ENCODE data around the gene LRP1B. TPM values are rescaled to one million over a fixed set of nuclear protein-coding genes. Genes with fewer than 3 reads are reported as not detected.

The LRP1B gene
- total RNA-seq, 1 experiment from 2014 or later, result 0.17 TPM

DNA sequence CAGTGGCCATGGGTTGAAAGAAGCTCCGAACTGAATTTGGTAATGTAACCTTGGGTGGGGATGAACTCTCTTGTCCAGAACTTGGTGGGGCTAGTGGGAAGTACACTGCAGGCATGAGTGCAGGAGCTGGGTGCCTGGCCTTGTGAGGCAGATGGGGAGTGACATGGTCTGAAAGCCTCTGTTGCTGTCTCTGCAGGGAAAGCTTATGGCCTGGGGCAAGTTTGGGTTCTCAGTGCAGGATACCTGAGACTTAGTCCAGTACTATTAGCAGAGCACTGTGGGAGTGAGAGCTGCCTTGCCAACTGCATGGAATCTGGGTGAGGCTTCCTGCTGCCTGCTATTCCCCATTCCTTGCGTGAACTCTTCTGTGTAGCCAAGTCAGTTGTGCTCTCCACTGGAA lies 1729.8 kb downstream of the LRP1B start:
- Histone ChIP-seq H3K36me3 (replicated peaks; ENCODE audit: control insufficient read depth, insufficient read depth, low read length) (no peaks in the 10 kb centered on the region), H3K27me3 (ENCODE audit: control insufficient read depth, insufficient read depth, low read length) (no peaks in the 10 kb centered on the region), H3K4me3 (ENCODE audit: insufficient read depth, low read depth, low read length) (no peak overlapping the region)
- no peak for DNase-seq

DNA sequence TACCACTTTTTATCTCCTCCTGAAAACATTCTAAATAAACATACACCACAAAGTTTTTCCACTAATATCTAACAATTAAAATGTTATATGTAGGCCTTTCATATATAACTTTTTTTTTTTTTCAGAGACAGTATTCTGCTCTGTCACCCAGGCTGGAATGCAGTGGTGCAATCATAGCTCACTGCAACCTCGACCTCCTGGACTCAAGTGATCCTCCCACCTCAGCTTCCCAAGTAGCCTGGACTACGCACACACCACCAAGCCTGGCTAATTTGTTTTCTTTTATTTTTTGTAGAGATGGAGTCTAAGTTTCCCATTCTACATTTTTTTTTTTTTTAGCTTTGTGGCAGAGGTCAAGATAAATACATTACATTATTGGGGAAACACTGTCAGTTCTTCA lies 1738.0 kb downstream of the LRP1B start:
- Histone ChIP-seq H3K27me3 (ENCODE audit: control insufficient read depth, insufficient read depth, low read length) (no peaks in the 10 kb centered on the region), H3K4me3 (ENCODE audit: insufficient read depth, low read depth, low read length) (no peak overlapping the region), H3K36me3 (replicated peaks; ENCODE audit: control insufficient read depth, insufficient read depth, low read length) (no peaks in the 10 kb centered on the region)
- no peak for DNase-seq

DNA sequence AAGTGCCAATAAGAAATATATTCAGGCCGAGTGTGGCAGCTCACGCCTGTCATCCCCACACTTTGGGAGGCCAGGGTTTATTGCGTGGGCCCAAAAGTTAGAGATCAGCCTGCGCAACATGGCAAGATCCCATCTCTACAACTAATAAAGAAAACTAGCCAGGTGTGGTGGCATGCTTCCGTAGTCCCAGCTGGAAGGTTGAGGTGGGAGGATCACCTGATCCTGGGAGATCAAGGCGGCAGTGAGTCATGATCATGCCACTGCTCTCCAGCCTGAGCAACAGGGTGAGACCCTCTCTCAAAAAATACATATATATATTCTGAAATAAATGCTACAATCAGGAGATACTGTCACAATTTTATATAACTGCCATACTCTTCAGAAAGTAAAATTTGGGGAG lies 1745.9 kb downstream of the LRP1B start:
- Histone ChIP-seq H3K36me3 (replicated peaks; ENCODE audit: control insufficient read depth, insufficient read depth, low read length) (no peaks in the 10 kb centered on the region), H3K4me3 (ENCODE audit: insufficient read depth, low read depth, low read length) (no peak overlapping the region), H3K27me3 (ENCODE audit: control insufficient read depth, insufficient read depth, low read length) (no peaks in the 10 kb centered on the region)
- no peak for DNase-seq

DNA sequence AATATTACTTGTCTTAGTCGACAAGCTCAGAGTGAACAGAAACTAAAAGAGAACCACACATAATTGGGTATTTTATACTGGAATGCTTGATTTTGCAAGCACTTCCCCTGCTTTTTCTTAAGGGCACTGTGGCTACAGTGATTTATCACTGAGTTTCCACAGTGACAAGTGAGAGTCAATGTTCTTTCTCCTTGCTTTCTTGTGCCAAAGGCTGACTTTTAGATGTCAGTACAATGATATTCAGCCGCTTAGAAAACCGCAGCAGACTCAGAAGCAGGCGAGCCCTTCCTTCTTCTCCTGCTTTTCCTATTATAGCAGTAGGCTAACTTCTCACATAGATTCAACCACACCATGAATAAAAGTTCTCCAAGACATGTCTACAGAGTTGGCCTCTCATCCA lies 1747.0 kb downstream of the LRP1B start:
- DNase-seq, result no peak
- no peak overlapping the region for H3K4me3 ChIP-seq (ENCODE audit: insufficient read depth, low read depth, low read length)
- H3K27me3 ChIP-seq (ENCODE audit: control insufficient read depth, insufficient read depth, low read length), result no peaks in the 10 kb centered on the region
- no peaks in the 10 kb centered on the region for H3K36me3 ChIP-seq (replicated peaks; ENCODE audit: control insufficient read depth, insufficient read depth, low read length)

DNA sequence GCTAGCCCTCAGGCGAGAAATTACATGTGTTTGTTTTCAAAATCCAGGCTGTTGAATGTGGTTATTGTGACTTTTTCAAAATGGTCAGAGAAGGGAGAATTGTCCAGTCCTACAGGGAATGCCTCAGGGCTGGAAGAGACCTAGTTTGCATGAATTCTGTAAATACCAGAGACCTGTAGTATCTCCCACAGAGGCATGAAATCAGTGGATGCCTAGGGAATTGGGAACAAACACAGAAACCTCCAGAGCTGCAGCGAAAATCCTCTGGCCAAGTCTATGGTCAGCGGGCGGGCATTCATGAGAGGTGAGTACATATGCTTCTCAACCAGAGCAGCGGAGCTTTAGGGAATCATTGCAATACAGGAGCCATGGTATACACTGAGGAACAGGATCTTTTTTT lies 1754.1 kb downstream of the LRP1B start:
- H3K27me3 ChIP-seq (ENCODE audit: control insufficient read depth, insufficient read depth, low read length), result no peaks in the 10 kb centered on the region
- H3K36me3 ChIP-seq (replicated peaks; ENCODE audit: control insufficient read depth, insufficient read depth, low read length), result no peaks in the 10 kb centered on the region
- DNase-seq, result no peak
- no peak overlapping the region for H3K4me3 ChIP-seq (ENCODE audit: insufficient read depth, low read depth, low read length)

DNA sequence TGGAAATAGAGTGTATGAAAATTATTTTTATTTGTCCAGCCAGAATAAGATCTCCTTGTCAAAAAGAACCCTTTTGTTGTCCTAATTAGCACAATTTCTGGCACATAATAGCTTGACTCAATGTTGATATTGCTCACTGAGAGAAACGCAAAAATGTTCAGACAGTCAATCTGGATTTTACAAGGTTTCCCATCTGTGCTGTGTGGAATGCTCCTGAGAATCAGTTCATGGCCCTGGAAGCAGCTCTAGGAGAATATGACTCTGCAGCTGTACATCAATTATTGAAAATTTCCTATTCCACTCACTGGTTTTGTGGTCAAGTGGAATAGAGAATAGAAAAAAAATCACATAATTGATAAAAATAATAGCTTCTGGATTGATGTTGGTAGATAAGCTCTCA lies 1767.7 kb downstream of the LRP1B start:
- no peak for DNase-seq
- no peaks in the 10 kb centered on the region for H3K36me3 ChIP-seq (replicated peaks; ENCODE audit: control insufficient read depth, insufficient read depth, low read length)
- H3K4me3 ChIP-seq (ENCODE audit: insufficient read depth, low read depth, low read length), result no peak overlapping the region
- H3K27me3 ChIP-seq (ENCODE audit: control insufficient read depth, insufficient read depth, low read length), result no peaks in the 10 kb centered on the region

DNA sequence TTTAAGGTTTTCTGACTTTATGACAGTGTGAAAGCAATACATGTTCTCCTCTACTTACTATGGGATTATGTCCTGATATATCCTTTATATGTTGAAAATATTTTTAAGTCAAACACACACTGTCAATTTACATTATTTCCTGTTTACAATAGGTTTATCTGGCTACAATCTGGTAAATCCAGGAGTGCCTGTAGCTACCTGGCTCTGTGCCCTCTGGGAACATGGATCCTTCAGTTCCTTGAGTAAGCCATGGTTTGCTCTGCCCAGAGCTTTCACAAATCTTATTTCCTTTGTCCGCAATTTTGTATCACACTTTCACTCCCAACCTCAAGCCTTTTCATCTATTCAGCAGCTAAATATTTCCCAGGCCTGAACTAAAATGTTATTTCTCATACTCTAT lies 1768.5 kb downstream of the LRP1B start:
- no peak for DNase-seq
- Histone ChIP-seq H3K27me3 (ENCODE audit: control insufficient read depth, insufficient read depth, low read length) (no peaks in the 10 kb centered on the region), H3K36me3 (replicated peaks; ENCODE audit: control insufficient read depth, insufficient read depth, low read length) (no peaks in the 10 kb centered on the region), H3K4me3 (ENCODE audit: insufficient read depth, low read depth, low read length) (no peak overlapping the region)

DNA sequence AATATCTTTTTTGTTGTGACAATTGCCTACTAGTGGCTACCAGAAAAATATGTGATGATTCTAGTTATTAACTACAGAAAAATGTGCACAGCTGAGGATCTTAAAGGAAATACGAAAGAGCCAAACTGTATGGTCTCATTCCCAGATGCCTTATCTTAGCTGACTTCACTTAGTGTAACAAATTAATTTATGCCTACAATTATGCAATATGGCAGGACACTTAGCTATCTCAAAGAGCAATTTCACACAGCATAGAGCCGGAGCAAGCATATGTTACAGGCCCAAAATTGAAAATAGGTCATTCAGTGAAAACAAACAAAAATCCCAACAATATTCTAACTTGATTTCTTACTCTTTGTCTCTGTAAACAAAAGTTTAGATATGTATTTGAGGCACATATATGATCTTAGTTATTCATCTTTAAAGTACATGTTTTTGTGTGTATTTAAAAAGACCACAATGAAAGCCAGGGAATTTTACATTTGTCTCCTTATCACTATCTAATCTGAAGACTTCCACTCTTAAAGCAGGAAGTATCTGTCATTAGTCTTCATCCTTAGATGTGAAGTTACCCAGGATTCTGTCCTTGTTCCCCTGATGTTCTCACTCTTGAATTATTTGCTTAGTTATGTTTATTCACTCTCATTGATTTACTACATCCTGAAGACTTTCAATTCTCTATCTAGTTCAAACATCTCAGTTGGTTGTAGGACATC lies 1771.6 kb downstream of the LRP1B start:
- H3K4me3 ChIP-seq (ENCODE audit: insufficient read depth, low read depth, low read length), result no peak overlapping the region
- H3K27me3 ChIP-seq (ENCODE audit: control insufficient read depth, insufficient read depth, low read length), result no peaks in the 10 kb centered on the region
- H3K36me3 ChIP-seq (replicated peaks; ENCODE audit: control insufficient read depth, insufficient read depth, low read length), result no peaks in the 10 kb centered on the region
- no peak for DNase-seq

DNA sequence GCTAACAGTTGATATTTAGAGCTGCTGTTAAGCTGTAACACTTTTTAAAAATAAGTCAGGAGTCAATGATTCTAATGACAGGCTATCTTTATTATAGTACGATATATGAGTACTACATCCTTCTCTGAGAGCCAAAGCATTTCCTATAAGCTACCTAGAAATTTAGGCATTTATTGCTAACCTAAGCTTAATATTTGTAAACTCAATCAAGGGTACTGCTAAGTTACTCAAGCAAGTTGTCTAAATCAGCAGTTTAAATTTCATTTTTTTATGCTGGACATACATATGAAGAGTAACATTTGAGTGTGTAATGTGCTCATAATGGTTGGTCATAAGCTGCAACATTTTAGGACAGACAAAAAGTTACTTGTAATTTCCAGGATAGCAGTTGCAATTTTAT lies 1774.1 kb downstream of the LRP1B start:
- no peak overlapping the region for H3K4me3 ChIP-seq (ENCODE audit: insufficient read depth, low read depth, low read length)
- no peaks in the 10 kb centered on the region for H3K36me3 ChIP-seq (replicated peaks; ENCODE audit: control insufficient read depth, insufficient read depth, low read length)
- no peak for DNase-seq
- no peaks in the 10 kb centered on the region for H3K27me3 ChIP-seq (ENCODE audit: control insufficient read depth, insufficient read depth, low read length)

DNA sequence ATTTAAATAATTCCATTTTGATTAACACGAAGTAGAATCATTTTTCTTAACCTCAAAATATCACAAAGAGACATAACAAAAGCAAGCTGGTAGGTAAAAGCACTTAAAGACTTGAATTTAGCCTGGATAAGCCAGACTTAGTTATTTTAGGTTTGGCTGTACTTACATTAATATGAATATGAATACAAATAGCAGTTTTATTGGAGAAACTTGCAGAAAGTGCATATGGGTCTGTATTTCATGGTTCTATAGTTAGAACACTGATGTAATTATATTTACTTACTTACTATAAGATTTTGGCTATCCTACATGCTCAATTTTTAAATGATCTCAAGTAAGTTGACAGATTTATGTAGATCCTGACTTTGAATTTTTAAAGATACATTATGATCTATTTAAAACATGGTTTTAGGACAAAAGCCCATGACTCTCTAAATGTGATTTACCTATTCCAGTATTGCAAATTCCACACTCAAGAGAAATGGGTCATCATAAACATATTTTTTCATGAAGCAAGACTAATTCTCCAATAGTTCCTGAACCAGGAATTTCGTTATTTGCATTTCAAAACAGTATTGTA lies 1775.2 kb downstream of the LRP1B start:
- no peak overlapping the region for H3K4me3 ChIP-seq (ENCODE audit: insufficient read depth, low read depth, low read length)
- DNase-seq, result no peak
- no peaks in the 10 kb centered on the region for H3K27me3 ChIP-seq (ENCODE audit: control insufficient read depth, insufficient read depth, low read length)

DNA sequence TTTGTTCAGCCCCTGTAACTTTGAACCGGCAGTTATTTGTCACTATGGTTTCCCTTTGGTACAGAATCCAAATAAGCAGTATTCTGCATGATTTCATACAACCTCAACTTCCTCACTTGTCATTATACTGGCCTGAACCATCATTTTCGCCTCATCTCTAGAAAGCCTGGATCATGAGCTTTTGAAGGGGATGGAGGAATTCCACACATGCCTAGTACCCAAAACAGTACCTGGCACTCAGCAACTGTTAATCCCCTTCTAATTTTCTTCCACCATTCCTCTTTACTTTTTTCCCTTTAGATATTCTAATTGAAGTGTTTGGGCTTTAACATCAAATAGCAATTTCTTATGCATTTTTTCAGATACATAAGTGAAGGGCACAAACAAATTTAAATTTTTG lies 1776.3 kb downstream of the LRP1B start:
- no peak for DNase-seq
- H3K27me3 ChIP-seq (ENCODE audit: control insufficient read depth, insufficient read depth, low read length), result no peaks in the 10 kb centered on the region
- no peaks in the 10 kb centered on the region for H3K36me3 ChIP-seq (replicated peaks; ENCODE audit: control insufficient read depth, insufficient read depth, low read length)
- no peak overlapping the region for H3K4me3 ChIP-seq (ENCODE audit: insufficient read depth, low read depth, low read length)

More for the DNA sequence above, 1775.2 kb downstream of the LRP1B start:
- H3K36me3 ChIP-seq (replicated peaks; ENCODE audit: control insufficient read depth, insufficient read depth, low read length), result no peaks in the 10 kb centered on the region

DNA sequence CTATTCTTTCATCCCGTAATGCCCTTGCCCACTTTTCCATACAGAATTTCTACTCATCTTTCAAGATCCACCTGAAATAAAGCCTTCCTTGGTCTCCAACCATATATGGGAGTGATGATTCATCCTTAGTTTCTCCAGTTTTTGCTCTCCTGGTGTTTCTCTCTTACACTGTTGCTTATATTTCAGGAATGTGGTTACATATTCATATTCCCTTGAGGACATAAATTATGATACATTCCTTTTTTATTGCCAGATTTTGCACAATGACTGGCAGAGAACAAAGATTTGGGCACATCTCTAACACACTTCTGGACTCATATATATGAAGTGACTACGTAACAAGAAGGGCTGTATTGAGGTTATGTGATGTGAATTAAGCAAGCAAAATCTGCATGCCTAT lies 1777.3 kb downstream of the LRP1B start:
- no peak for DNase-seq
- H3K27me3 ChIP-seq (ENCODE audit: control insufficient read depth, insufficient read depth, low read length), result no peaks in the 10 kb centered on the region
- H3K4me3 ChIP-seq (ENCODE audit: insufficient read depth, low read depth, low read length), result no peak overlapping the region
- H3K36me3 ChIP-seq (replicated peaks; ENCODE audit: control insufficient read depth, insufficient read depth, low read length), result no peaks in the 10 kb centered on the region

DNA sequence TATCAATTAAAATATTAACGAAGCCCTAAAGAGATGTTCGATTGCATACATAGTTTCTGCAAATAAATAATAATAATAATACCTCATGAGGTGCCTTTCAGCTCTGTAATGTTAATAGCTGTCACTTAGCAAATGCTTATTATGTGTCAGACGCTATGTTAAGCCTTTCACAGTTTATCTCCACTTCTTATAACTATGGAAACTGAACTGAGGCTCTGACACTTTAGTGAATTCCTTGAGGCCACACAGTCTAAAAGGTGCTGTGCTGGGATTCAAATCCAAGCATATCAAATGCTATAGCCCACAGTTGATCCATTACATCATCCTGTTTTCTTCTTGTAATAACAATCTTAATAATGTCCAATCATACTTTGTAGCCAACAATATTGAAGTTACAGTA lies 1779.1 kb downstream of the LRP1B start:
- no peak for DNase-seq
- Histone ChIP-seq H3K4me3 (ENCODE audit: insufficient read depth, low read depth, low read length) (no peak overlapping the region), H3K27me3 (ENCODE audit: control insufficient read depth, insufficient read depth, low read length) (no peaks in the 10 kb centered on the region), H3K36me3 (replicated peaks; ENCODE audit: control insufficient read depth, insufficient read depth, low read length) (no peaks in the 10 kb centered on the region)

DNA sequence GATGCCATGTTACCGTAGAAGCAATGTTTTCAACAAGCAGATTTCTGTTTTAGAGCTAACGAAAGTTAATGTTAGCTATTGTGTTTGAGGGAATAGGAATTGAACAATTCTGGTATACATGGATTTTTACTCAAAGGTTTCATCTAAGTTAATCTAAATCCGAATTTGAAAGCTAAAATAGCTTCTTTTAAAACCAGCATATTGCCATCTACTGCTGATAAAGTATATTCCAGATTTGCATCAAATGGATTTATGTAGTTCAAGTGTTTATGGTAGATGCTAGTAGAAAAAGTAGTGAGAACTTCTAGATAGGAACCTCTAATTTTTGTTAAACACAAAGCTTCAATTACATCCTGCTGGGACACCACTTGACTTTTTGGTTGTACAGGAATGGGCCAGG lies 1781.1 kb downstream of the LRP1B start:
- Histone ChIP-seq H3K36me3 (replicated peaks; ENCODE audit: control insufficient read depth, insufficient read depth, low read length) (no peaks in the 10 kb centered on the region), H3K27me3 (ENCODE audit: control insufficient read depth, insufficient read depth, low read length) (no peaks in the 10 kb centered on the region), H3K4me3 (ENCODE audit: insufficient read depth, low read depth, low read length) (no peak overlapping the region)
- DNase-seq, result no peak

DNA sequence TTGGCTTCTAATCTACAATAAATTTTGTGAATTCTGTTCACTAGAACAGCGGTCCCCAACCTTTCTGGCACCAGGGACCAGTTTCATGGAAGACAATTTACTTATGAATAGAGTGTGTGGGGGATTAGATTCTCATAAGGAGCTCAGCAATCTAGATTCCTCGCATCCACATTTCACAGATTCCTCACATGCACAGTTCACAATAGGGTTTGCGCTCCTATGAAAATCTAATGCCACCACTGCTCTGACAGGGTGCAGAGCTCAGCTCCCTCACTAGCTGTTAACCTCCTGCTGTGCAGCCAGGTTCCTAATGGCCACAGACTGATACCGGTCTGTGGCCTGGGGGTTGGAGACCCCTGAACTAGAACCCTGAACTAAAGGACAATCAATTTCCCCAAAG lies 1782.0 kb downstream of the LRP1B start:
- DNase-seq, result no peak
- Histone ChIP-seq H3K27me3 (ENCODE audit: control insufficient read depth, insufficient read depth, low read length) (no peaks in the 10 kb centered on the region), H3K36me3 (replicated peaks; ENCODE audit: control insufficient read depth, insufficient read depth, low read length) (no peaks in the 10 kb centered on the region), H3K4me3 (ENCODE audit: insufficient read depth, low read depth, low read length) (no peak overlapping the region)

DNA sequence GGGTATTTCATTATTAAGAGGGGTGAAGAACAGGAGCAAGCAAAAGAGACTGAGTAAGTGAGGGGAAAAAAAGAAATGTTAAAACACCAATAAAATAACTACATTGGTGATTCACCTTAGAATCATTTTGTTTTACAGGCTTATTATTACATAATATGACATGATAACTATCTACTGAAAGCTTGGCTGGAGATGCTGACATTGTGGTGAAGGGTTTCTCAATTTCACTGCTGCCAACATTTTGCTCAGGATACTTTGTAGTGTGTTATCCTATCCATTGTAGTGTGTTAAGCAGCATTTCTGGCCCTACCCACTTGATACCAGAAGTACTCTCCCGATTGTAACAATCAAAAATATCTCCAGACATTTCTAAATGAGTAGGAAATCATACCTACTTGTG lies 1786.0 kb downstream of the LRP1B start:
- DNase-seq, result no peak
- H3K27me3 ChIP-seq (ENCODE audit: control insufficient read depth, insufficient read depth, low read length), result no peaks in the 10 kb centered on the region
- no peak overlapping the region for H3K4me3 ChIP-seq (ENCODE audit: insufficient read depth, low read depth, low read length)
- H3K36me3 ChIP-seq (replicated peaks; ENCODE audit: control insufficient read depth, insufficient read depth, low read length), result no peaks in the 10 kb centered on the region

All from H7 (cell line).